ENCODE data around the gene IL23R. TPM values are rescaled to one million over a fixed set of nuclear protein-coding genes. Genes with fewer than 3 reads are reported as not detected.
"Not testable (repeated sequence)": the region's sequence is repeated elsewhere in the genome, so short reads cannot be mapped to it uniquely, and the experiment has no call there.

The IL23R gene
- total and polyA plus RNA-seq, 8 donors, result 1.3 TPM; not detected in 7

GRCh38 chr1:67193704-67194103, 27.4 kb downstream of the IL23R start:
- H3K9me3 ChIP-seq, result no peaks in the 10 kb centered on the region
- no peak overlapping the region for H3K27ac ChIP-seq
- TF ChIP-seq EP300 (IDR thresholded peaks at IDR 0.05) (no peak), CTCF (IDR thresholded peaks at IDR 0.05) (no peak), POLR2AphosphoS5 (IDR thresholded peaks at IDR 0.05) (no peak), POLR2A (IDR thresholded peaks at IDR 0.05) (no peak)
- no peak overlapping the region for H3K4me3 ChIP-seq
- DNase-seq, result no peak
- H3K36me3 ChIP-seq, result no peaks in the 10 kb centered on the region
- no peaks in the 10 kb centered on the region for H3K27me3 ChIP-seq
- intact Hi-C loops (cut with DNase I; ENCODE audit: low total_unique reads), result no loop called here
- no peaks in the 10 kb centered on the region for H3K4me1 ChIP-seq
- 36 to 52% (median 51%) methylated on average over 3 of the region's 3 CpGs for WGBS, 5 donors

GRCh38 chr1:67194209-67194863, 28.1 kb downstream of the IL23R start:
- Histone ChIP-seq H3K36me3 (no peaks in the 10 kb centered on the region), H3K4me3 (no peak overlapping the region), H3K9me3 (no peaks in the 10 kb centered on the region), H3K4me1 (no peaks in the 10 kb centered on the region), H3K27me3 (no peaks in the 10 kb centered on the region), H3K27ac (no peak overlapping the region)
- intact Hi-C loops (cut with DNase I; ENCODE audit: low total_unique reads), result no loop called here
- 81 to 88% (median 86%) methylated on average over 2 of the region's 2 CpGs for WGBS, 5 donors
- no peak for TF ChIP-seq POLR2A (IDR thresholded peaks at IDR 0.05)
- no peak for TF ChIP-seq POLR2AphosphoS5 (IDR thresholded peaks at IDR 0.05)
- TF ChIP-seq EP300 (IDR thresholded peaks at IDR 0.05), result no peak
- no peak for TF ChIP-seq CTCF (IDR thresholded peaks at IDR 0.05)
- no peak for DNase-seq

GRCh38 chr1:67200755-67201154, 34.5 kb downstream of the IL23R start:
- intact Hi-C loops (cut with DNase I; ENCODE audit: low total_unique reads), result no loop called here
- 93 to 98% (median 96%) methylated on average over 3 of the region's 3 CpGs for WGBS, 5 donors
- Histone ChIP-seq H3K36me3 (no peaks in the 10 kb centered on the region), H3K4me1 (no peaks in the 10 kb centered on the region), H3K4me3 (no peak overlapping the region), H3K27me3 (no peaks in the 10 kb centered on the region), H3K27ac (no peak overlapping the region), H3K9me3 (no peaks in the 10 kb centered on the region)
- no peak for DNase-seq
- no peak for TF ChIP-seq EP300 (IDR thresholded peaks at IDR 0.05)
- no peak for TF ChIP-seq POLR2A (IDR thresholded peaks at IDR 0.05)

GRCh38 chr1:67201891-67202290, 35.6 kb downstream of the IL23R start:
- no peak overlapping the region for H3K4me3 ChIP-seq
- no peaks in the 10 kb centered on the region for H3K27me3 ChIP-seq
- no peaks in the 10 kb centered on the region for H3K36me3 ChIP-seq
- no peaks in the 10 kb centered on the region for H3K9me3 ChIP-seq
- intact Hi-C loops (cut with DNase I; ENCODE audit: low total_unique reads), result no loop called here
- TF ChIP-seq CTCF (IDR thresholded peaks at IDR 0.05), result no peak
- no peak for TF ChIP-seq POLR2A (IDR thresholded peaks at IDR 0.05)
- no peak for TF ChIP-seq POLR2AphosphoS5 (IDR thresholded peaks at IDR 0.05)
- TF ChIP-seq EP300 (IDR thresholded peaks at IDR 0.05), result no peak
- WGBS, 5 donors, result 78 to 97% (median 91%) methylated on average over 1 of the region's 1 CpG
- no peak overlapping the region for H3K27ac ChIP-seq
- no peaks in the 10 kb centered on the region for H3K4me1 ChIP-seq
- DNase-seq, result no peak

GRCh38 chr1:67204298-67204980, 38.2 kb downstream of the IL23R start:
- H3K4me1 ChIP-seq, result no peaks in the 10 kb centered on the region
- no peak overlapping the region for H3K27ac ChIP-seq
- no peaks in the 10 kb centered on the region for H3K27me3 ChIP-seq
- intact Hi-C loops (cut with DNase I; ENCODE audit: low total_unique reads), result no loop called here
- H3K4me3 ChIP-seq, result no peak overlapping the region
- no peaks in the 10 kb centered on the region for H3K36me3 ChIP-seq
- no peaks in the 10 kb centered on the region for H3K9me3 ChIP-seq
- WGBS, 5 donors, result 71 to 86% (median 76%) methylated on average over 8 of the region's 8 CpGs
- TF ChIP-seq CTCF (IDR thresholded peaks at IDR 0.05) (no peak), POLR2AphosphoS5 (IDR thresholded peaks at IDR 0.05) (no peak), EP300 (IDR thresholded peaks at IDR 0.05) (no peak), POLR2A (IDR thresholded peaks at IDR 0.05) (no peak)
- no peak for DNase-seq

GRCh38 chr1:67207398-67207797, 41.1 kb downstream of the IL23R start:
- H3K27ac ChIP-seq; H3K27me3 ChIP-seq; H3K4me3 ChIP-seq; DNase-seq; H3K36me3 ChIP-seq; intact Hi-C loops (cut with DNase I; ENCODE audit: low total_unique reads); H3K4me1 ChIP-seq; H3K9me3 ChIP-seq: not testable (repeated sequence)
- WGBS, 5 donors, result 75 to 96% (median 94%) methylated on average over 5 of the region's 5 CpGs
